HepG2 (cell line): ENCODE results near the gene NCOR2. TPM values are rescaled to one million over a fixed set of nuclear protein-coding genes. Genes with fewer than 3 reads are reported as not detected.

Experiments used
- ATAC-seq: fragments of 200-7000 bp; cut with Tn5 transposase; 3 replicates; pipeline ENCODE4 v1.9.1; 2020; ENCODE audit warnings: mild to moderate bottlenecking, moderate library complexity
- BruUV-seq: library from RNA; stranded (reverse); fragments of 400-500 nt; replicated peaks from 2 replicates; lab custom pipeline; 2021; lab: Mats Ljungman, UMichigan
- CTCF ChIA-PET: fragments of 300-600 bp; formaldehyde crosslinking; extraction: SDS; loops from one replicate; lab custom pipeline; 2021; ENCODE audit warnings: low total read pairs, inconsistent platforms, low intra/inter-chr PET ratio; lab: Yijun Ruan, JAX
- POLR2A ChIA-PET: fragments of 350-600 bp; sonication (Branson Sonifier 250); formaldehyde crosslinking; loops from one replicate; lab custom pipeline; 2020; ENCODE audit warnings: antibody characterized with exemption, inconsistent platforms; lab: Yijun Ruan, JAX
- DNase-seq: peaks from one replicate; pipeline ENCODE4 v3.0.0-alpha.2; 2015; ENCODE audit warnings: low spot score
- FAIRE-seq: peaks from 3 replicates; lab custom pipeline; 2011; peaks lifted over from hg19 to GRCh38; lab: Jason Lieb, UNC
- H2AFZ ChIP-seq: one replicate; pipeline ENCODE4 v1.6.1; 2011; ENCODE audit warnings: low read length, inconsistent platforms
- H3K27ac ChIP-seq: fragments of 300-600 bp; 3 replicates; pipeline ENCODE4 v1.8.0; 2011; ENCODE audit warnings: mixed run types, mild to moderate bottlenecking, mixed read lengths, low read length, inconsistent platforms; ENCODE audit not compliant: insufficient read depth; ENCODE audit errors: extremely low read length
- H3K27me3 ChIP-seq, 2 experiments: fragments of 200-600 bp in 1 of 2; 2 replicates in 1 of 2; 3 replicates in 1 of 2; pipeline versions ENCODE4 v1.6.0 to v1.8.0; 2011; ENCODE audit warnings: low read length in 2 of 2, mild to moderate bottlenecking in 2 of 2, moderate library complexity in 2 of 2, inconsistent platforms in 1 of 2; ENCODE audit not compliant: insufficient read depth in 2 of 2, control insufficient read depth in 1 of 2
- H3K36me3 ChIP-seq, 2 experiments: fragments of 200-600 bp in 1 of 2; replicated peaks in 1 of 2; 2 replicates in 1 of 2; 3 replicates in 1 of 2; pipeline versions ENCODE4 v1.5.1 to v1.8.0; 2011; ENCODE audit warnings: low read length in 2 of 2, inconsistent platforms in 1 of 2; ENCODE audit not compliant: insufficient read depth in 2 of 2, control insufficient read depth in 1 of 2
- H3K4me1 ChIP-seq: 2 replicates; pipeline ENCODE4 v1.5.1; 2012; ENCODE audit warnings: low read length, inconsistent platforms; ENCODE audit not compliant: insufficient read depth
- H3K4me2 ChIP-seq: 2 replicates; pipeline ENCODE4 v1.6.0; 2011; ENCODE audit warnings: low read depth, low read length, inconsistent platforms
- H3K4me3 ChIP-seq, 3 experiments: fragments of 200-600 bp in 1 of 3; sonication (generic), shearing (Covaris generic) in 1 of 3; replicated peaks in 1 of 3; 2 replicates each; pipeline ENCODE4 v1.5.1; 2011 to 2016; ENCODE audit warnings: low read length in 3 of 3, inconsistent platforms in 2 of 3, low read depth in 2 of 3, mild to moderate bottlenecking in 2 of 3, control low read depth in 1 of 3, mixed read lengths in 1 of 3; ENCODE audit not compliant: insufficient read depth in 1 of 3
- H3K79me2 ChIP-seq: one replicate; pipeline ENCODE4 v1.6.1; 2011; ENCODE audit warnings: low read length, inconsistent platforms; ENCODE audit not compliant: insufficient read depth
- H3K9ac ChIP-seq: 2 replicates; pipeline ENCODE4 v1.6.0; 2011; ENCODE audit warnings: mild to moderate bottlenecking, low read depth, low read length, inconsistent platforms; ENCODE audit not compliant: insufficient read depth
- H3K9me3 ChIP-seq: 2 replicates; pipeline ENCODE4 v1.5.1; 2012; ENCODE audit warnings: mild to moderate bottlenecking, low read length
- H4K20me1 ChIP-seq: 2 replicates; pipeline ENCODE4 v1.6.0; 2011; ENCODE audit warnings: inconsistent platforms, mild to moderate bottlenecking, low read length, moderate library complexity; ENCODE audit not compliant: insufficient read depth
- DPF2 ChIP-seq: sonication (generic); formaldehyde crosslinking; IDR thresholded peaks from 2 replicates; pipeline ENCODE4 v1.4.0; 2020; ENCODE audit warnings: mild to moderate bottlenecking, low read depth, missing genetic modification reagents, borderline replicate concordance
- ELK4 ChIP-seq: sonication (generic); formaldehyde crosslinking; IDR thresholded peaks from 2 replicates; pipeline ENCODE4 v1.9.0; 2021; ENCODE audit warnings: missing genetic modification reagents, borderline replicate concordance
- FOXK1 ChIP-seq: sonication (generic); formaldehyde crosslinking; IDR thresholded peaks from 2 replicates; pipeline ENCODE4 v1.4.0; 2020; ENCODE audit warnings: low read depth, missing genetic modification reagents, borderline replicate concordance
- GLMP ChIP-seq: sonication (generic); formaldehyde crosslinking; IDR thresholded peaks from 2 replicates; pipeline ENCODE4 v1.9.0; 2021; ENCODE audit warnings: missing genetic modification reagents, mild to moderate bottlenecking, borderline replicate concordance
- HNRNPH1 ChIP-seq: fragments of 200-400 bp; formaldehyde crosslinking; optimal IDR thresholded peaks from 2 replicates; pipeline ENCODE3; 2017; ENCODE audit warnings: mild to moderate bottlenecking, low read depth, low read length
- KAT7 ChIP-seq: IDR thresholded peaks from 2 replicates; pipeline ENCODE4 v1.6.1; 2018; ENCODE audit warnings: borderline replicate concordance, missing compliant biosample characterization
- MLLT10 ChIP-seq: sonication (generic); formaldehyde crosslinking; IDR thresholded peaks from 2 replicates; pipeline ENCODE4 v1.4.0; 2020; ENCODE audit warnings: missing genetic modification reagents
- REXO4 ChIP-seq: sonication (generic); formaldehyde crosslinking; IDR thresholded peaks from 2 replicates; pipeline ENCODE4 v1.8.0; 2022; ENCODE audit warnings: missing genetic modification reagents, mild to moderate bottlenecking, borderline replicate concordance
- SNRNP70 ChIP-seq: fragments of 200-400 bp; formaldehyde crosslinking; IDR thresholded peaks from 2 replicates; pipeline ENCODE4 v1.6.1; 2017; ENCODE audit warnings: mild to moderate bottlenecking, low read depth, low read length, moderate library complexity
- TP53 ChIP-seq: sonication (generic); formaldehyde crosslinking; conservative IDR thresholded peaks from 2 replicates; pipeline ENCODE4 v1.4.0; 2020; ENCODE audit warnings: missing genetic modification reagents
- ZBTB49 ChIP-seq: sonication (generic); formaldehyde crosslinking; IDR thresholded peaks from 2 replicates; pipeline ENCODE4 v1.4.0; 2020; ENCODE audit warnings: missing genetic modification reagents, borderline replicate concordance
- ZNF556 ChIP-seq: sonication (generic); formaldehyde crosslinking; IDR thresholded peaks from 2 replicates; pipeline ENCODE4 v1.4.0; 2020; ENCODE audit warnings: mild to moderate bottlenecking, missing genetic modification reagents, borderline replicate concordance
- ZNF616 ChIP-seq: sonication (generic); formaldehyde crosslinking; IDR thresholded peaks from 2 replicates; pipeline ENCODE4 v1.5.0; 2020; ENCODE audit warnings: low read depth, mild to moderate bottlenecking, missing genetic modification reagents
- ZNF772 ChIP-seq: sonication (generic); formaldehyde crosslinking; IDR thresholded peaks from 2 replicates; pipeline ENCODE4 v1.5.0; 2020; ENCODE audit warnings: mild to moderate bottlenecking, missing genetic modification reagents
- WGBS: methylation state at CpG from one replicate; pipeline ENCODE4 v1.1.6; 2017; ENCODE audit warnings: low lambda C conversion rate; 5-methylcytosine and 5-hydroxymethylcytosine counted together
- in situ Hi-C: cut with HindIII; loops from 2 replicates; pipeline ENCODE4 v1.10.0; 2017; ENCODE audit warnings: low pct_unique_long_range_greater_than_20kb; ENCODE audit not compliant: extremely low pct_ligation_motif_present
- intact Hi-C: fragments of 100-400 bp; cut with micrococcal nuclease; formaldehyde crosslinking; loops from one replicate; pipeline ENCODE4 v1.10.0; 2022; ENCODE audit not compliant: unreplicated experiment
- polyA plus RNA-seq, 8 experiments: library from polyadenylated mRNA; depleted of rRNA in 3 of 8; stranded (reverse) in 7 of 8; unstranded in 1 of 8; fragments of >200 nt; fragmentation: Illumina TruSeq in 4 of 8; extraction: Trizol in 4 of 8; gene quantifications; 2 replicates each; pipeline versions ENCODE4 v1.2.1 to v1.2.3, GENCODE V29; 2011 to 2016; ENCODE audit warnings: low read depth in 4 of 8, missing spikeins in 1 of 8, mixed read lengths in 1 of 8; ENCODE audit not compliant: insufficient read depth in 1 of 8
- total RNA-seq, 5 experiments: library from RNA; depleted of rRNA; stranded (reverse); fragments of >200 nt; fragmentation: Illumina TruSeq; extraction: Trizol; gene quantifications; 2 replicates each; pipeline ENCODE4 v1.2.3, GENCODE V29; 2016; ENCODE audit warnings: low read depth in 1 of 5

NCOR2 gene
- total and polyA plus RNA-seq, 2 of the 13 experiments (the other 11 are each of a cell fraction or from before 2014, with no cell fraction given), result 4.5 to 5.7 TPM

- Histone ChIP-seq H4K20me1 (no peaks in the 10 kb centered on the region), H3K9me3 (no peaks in the 10 kb centered on the region), H3K4me3 (no peak overlapping the region), H3K4me2 (no peak overlapping the region), H3K36me3 (no peaks in the 10 kb centered on the region), H3K4me1 (peaks cover 2% of the 10 kb centered on the region; the same call in 1 of the 2 replicates), H3K9ac (no peak overlapping the region), H2AFZ (no peak overlapping the region), H3K27ac (no peak overlapping the region), H3K27me3 (peaks cover 4 to 14% of the 10 kb centered on the region in 2 experiments; a peak in 4 of 5 replicates), H3K79me2 (no peaks in the 10 kb centered on the region)
- in situ Hi-C loops, result no loop called here
- WGBS, result 61% methylated on average over 3 of the region's 3 CpGs
- no peak for FAIRE-seq
- DNase-seq, result no peak
- intact Hi-C loops, result no loop called here
- no peak for ATAC-seq
- CTCF ChIA-PET, result no interaction called here
- no TSS peak for BruUV-seq
- TF ChIP-seq ZNF556 (no peak), MLLT10 (CRISPR knock-in tag) (no peak), ZNF772 (CRISPR knock-in tag) (no peak), HNRNPH1 (no peak), REXO4 (CRISPR knock-in tag) (no peak), DPF2 (CRISPR knock-in tag) (no peak), GLMP (CRISPR knock-in tag) (no peak), ZNF616 (CRISPR knock-in tag) (no peak), SNRNP70 (no peak), ELK4 (CRISPR knock-in tag) (no peak), KAT7 (CRISPR knock-in tag) (no peak), FOXK1 (CRISPR knock-in tag) (no peak), ZBTB49 (CRISPR knock-in tag) (no peak), TP53 (CRISPR knock-in tag) (no peak)
- POLR2A ChIA-PET, result no interaction called here
These were observed 11.4 kb upstream of the NCOR2 start for GRCh38 chr12:124578854-124579253.
